HG03378 (cell line): ENCODE data around the gene PARP3.
"Not testable (repeated sequence)": the region's sequence is repeated elsewhere in the genome, so short reads cannot be mapped to it uniquely, and the experiment has no call there.

ENCODE experiments used
- ATAC-seq: cut with Tn5 transposase; IDR thresholded peaks from one replicate; pipeline ENCODE4 v1.9.1; 2021; ENCODE audit warnings: mild to moderate bottlenecking, moderate library complexity; ENCODE audit not compliant: unreplicated experiment

Gene PARP3

GRCh38 chr3:51941798-51942602 lies at the start of gene PARP3, which contains the start of gene RRP9:
Gene PARP3 (plus strand): TSS chr3:51942363. CDS start chr3:51943356, 993 bp downstream.
Gene RRP9 (minus strand): TSS chr3:51941904. CDS start chr3:51941867, 37 bp downstream.
- ATAC-seq, result peak; percentile 87

DNA sequence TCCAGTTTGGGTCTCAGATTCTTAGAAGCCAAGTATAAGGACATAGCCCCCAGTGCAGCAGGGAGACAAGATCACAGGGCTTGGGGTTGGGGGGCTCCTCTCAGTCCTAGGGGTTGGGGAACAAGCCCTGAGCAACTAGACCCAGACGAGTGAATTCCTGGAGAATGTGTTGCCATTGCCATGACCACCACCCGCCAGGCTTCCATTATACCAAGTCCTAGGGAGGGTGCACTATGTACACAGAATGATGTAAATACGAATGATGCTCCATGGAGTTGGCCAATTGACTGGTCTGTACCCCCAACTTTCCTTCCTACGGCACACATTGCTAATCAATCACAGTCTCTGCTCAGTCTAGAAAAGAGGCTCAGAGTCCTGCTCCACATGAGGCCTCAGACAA lies 47.8 kb upstream of the PARP3 start:
- no peak for ATAC-seq

DNA sequence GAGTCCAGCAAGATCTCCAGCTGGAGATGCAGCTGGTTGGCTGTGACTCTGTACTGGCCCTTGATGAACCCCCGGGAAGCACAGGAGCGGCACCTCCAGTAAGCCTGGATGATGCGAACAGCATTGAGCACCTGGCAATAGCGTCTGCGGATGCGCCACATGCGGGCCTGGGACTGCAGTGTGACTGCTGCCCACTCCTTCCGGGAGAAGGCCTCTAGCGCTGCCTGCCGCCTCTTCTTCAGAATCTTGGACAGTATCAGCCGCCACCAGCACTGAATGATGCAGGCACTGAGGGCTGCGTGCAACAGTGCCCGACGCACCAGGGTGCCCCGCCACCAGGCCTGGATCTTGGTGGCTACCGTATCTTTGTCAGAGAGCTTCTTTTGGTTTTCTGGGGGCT lies 47.2 kb upstream of the PARP3 start:
- ATAC-seq, result no peak

- ATAC-seq, result no peak
These were observed 45.4 kb upstream of the PARP3 start for GRCh38 chr3:51896607-51897305.

GRCh38 chr3:51897391-51897790 lies 44.8 kb upstream of the PARP3 start:
- no peak for ATAC-seq

DNA sequence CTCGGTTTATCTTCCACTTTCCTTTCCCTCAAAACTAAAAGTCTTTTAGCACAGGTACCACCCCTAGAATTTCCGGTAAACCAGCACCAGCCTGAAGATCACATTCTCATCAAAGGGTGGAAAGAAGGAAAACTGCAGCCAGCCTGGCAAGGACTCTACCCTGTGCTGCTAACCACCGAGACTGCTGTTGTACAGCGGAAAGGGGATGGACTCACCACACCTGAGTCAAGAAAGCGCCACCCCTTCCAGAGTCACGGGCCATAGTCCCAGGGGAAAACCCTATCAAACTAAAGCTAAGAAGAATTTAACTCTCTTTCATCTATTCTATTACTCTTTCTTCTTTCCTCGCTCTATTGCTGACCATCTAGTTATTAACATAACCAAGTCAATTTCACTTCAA lies 42.1 kb upstream of the PARP3 start:
- ATAC-seq, result not testable (repeated sequence)

DNA sequence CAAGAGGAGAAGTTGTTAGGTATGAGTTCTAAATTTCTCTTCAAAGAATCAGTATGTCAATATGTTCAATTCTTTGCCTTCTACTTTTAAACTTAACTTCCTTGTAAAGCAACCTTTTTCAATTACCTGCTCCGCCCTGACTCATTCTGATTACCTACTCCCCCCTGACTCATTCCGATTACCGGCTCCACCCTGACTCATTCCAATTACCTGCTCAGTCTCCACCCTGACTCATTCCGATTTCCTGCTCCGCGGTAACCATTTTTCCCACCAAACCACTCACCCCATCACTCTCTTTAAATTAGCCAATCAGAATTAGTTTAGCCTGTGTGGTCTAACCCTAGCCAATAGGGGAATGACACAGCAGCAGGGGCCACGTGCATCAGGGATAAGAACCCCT lies 39.8 kb upstream of the PARP3 start:
- ATAC-seq, result not testable (repeated sequence)

- no peak for ATAC-seq
These were observed 37.9 kb upstream of the PARP3 start for GRCh38 chr3:51904034-51904823.

DNA sequence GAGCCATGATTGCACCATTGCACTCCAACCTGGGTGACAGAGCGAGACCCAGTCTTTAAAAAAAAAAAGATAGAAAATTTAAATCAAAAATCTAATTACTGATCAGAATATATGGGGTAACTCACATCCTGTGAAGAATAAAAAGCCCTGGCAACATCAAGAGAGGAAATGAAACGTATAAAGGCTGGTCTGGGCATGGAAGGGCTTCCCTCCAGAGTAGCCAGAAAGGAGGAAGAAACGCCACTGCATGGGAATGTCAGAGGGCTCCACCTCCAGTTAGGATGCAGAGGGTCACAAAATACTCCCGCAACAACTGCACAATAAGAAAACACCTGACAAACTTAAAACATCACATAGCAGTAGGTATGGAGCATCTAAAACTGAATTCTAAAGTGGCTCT lies 34.1 kb upstream of the PARP3 start:
- ATAC-seq, result no peak

GRCh38 chr3:51916418-51916817 lies 25.7 kb upstream of the PARP3 start:
- ATAC-seq, result no peak

DNA sequence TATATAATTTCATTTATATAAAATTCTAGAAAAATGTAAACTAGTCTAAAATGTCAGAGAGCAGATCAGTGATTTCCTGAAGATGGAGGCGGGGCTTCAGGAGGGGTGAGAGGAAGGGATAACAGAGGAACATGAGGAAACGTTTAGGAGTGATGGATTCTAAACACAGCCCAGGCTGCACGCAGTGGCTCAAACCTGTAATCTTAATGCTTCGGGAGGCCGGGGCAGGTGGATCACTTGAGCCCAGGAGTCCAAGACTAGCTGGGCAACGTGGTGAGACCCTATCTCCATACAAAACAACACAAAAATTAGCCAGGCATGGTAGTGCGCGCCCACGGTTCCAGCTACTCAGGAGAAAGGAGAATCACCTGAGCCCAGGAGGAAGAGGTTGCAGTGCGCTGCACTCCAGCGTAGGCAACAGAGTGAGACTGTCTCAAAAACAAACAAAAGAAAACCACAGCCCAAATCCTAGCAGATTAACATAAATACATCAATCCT lies 21.0 kb upstream of the PARP3 start:
- ATAC-seq, result no peak

GRCh38 chr3:51927061-51927977 lies 14.8 kb upstream of the PARP3 start:
- no peak for ATAC-seq

GRCh38 chr3:51928438-51928837 lies 13.7 kb upstream of the PARP3 start:
- ATAC-seq, result no peak

GRCh38 chr3:51928981-51929380 lies 13.2 kb upstream of the PARP3 start:
- not testable (repeated sequence) for ATAC-seq

DNA sequence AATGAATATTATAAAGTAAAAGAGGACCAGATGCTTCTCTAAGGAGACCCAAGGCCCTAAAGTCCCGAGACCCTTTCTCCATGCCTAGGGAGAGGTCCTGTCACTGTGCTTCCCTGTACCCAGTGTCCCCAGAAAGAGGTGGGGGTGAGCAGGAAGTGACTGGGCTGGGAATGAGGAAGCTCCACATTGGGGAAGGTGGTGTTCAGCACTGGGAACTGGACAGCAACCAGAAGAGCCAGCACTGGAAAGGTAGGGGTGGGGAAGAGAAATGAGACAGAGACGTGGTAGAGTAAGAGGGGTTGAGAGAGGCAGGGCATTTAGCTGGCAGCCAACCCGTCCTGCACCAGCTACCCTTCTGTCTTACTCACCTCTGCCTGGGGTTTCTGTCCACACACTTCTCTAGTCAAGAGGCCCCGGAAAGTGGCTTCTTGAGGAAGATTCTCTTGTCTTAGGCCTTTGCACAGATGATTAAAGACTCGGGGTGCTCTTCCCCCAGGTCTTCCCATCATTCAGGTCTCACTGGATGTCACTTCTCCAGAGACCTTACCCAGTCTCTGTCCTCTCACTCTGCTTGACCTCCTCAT lies 12.7 kb upstream of the PARP3 start:
- no peak for ATAC-seq

- no peak for ATAC-seq
These were observed 11.7 kb upstream of the PARP3 start for GRCh38 chr3:51930439-51930838.

GRCh38 chr3:51931756-51932155 lies 10.4 kb upstream of the PARP3 start:
- ATAC-seq, result no peak

DNA sequence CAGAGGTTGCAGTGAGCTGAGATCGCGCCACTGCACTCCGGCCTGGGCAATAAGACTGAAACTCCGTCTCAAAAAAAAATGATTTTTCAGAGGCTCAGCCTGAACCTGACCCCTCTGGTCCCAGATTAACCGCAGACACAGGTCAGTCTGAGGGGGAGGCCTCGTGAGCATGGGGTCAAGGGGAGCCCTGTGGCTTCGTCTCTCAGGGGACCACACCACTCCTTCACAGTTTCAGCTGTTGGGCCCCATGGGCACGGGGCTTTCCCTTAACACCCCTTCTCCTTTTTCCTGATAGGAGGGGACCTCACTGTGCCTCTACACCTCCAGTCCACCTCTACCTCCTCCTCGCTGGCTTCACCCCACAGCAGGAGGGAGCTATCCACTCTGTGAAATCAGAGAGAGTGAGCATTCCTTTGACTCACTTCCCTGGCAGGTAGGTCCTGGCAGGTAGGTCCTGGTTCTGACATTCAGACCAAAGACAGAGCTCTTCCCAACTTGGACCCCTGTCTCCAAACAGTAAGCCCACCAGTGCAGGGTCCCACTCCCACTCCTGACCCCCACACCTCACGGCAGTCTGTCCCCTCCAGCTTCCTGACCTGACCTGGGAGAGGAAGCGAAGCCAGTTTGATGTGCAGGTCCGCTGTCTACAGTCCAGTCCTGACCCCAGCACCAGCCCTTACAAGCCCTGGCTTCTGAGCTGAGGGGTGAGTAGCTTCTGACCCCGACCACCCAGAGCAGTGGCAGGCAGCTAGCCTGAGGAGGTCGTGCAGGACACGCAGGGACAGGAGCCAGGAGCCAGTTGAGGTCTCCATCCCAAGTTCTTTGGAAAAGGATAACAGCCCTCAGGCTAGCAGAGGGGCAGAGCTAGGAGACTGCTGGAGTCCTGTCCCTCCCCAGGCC lies 9.4 kb upstream of the PARP3 start:
- no peak for ATAC-seq
